Endodermal cell (in vitro differentiated cells): ENCODE results near the gene GNAS-AS1. TPM values are rescaled to one million over a fixed set of nuclear protein-coding genes. Genes with fewer than 3 reads are reported as not detected.
A peak's percentile ranks its signal among the peaks of the same experiment; 100 is the strongest.

Experiments used
- DNase-seq: peaks from one replicate; pipeline ENCODE4 v3.0.0-alpha.2; 2017
- H3K27ac ChIP-seq: 2 replicates; pipeline ENCODE4 v1.5.1; 2013; ENCODE audit warnings: mild to moderate bottlenecking, low read depth, low read length, moderate library complexity
- H3K27me3 ChIP-seq: 2 replicates; pipeline ENCODE4 v1.6.1; 2013; ENCODE audit warnings: mild to moderate bottlenecking, low read length, moderate library complexity; ENCODE audit not compliant: insufficient read depth, control insufficient read depth, poor library complexity, severe bottlenecking
- H3K36me3 ChIP-seq: 2 replicates; pipeline ENCODE4 v1.7.0; 2013; ENCODE audit warnings: mild to moderate bottlenecking, low read length, moderate library complexity; ENCODE audit not compliant: control insufficient read depth, insufficient read depth
- H3K4me1 ChIP-seq: one replicate; pipeline ENCODE4 v1.7.0; 2013; ENCODE audit warnings: low read length; ENCODE audit not compliant: control insufficient read depth, insufficient read depth
- H3K4me3 ChIP-seq: 2 replicates; pipeline ENCODE4 v1.5.1; 2013; ENCODE audit warnings: mild to moderate bottlenecking, low read length, moderate library complexity
- H3K9ac ChIP-seq: 2 replicates; pipeline ENCODE4 v1.6.1; 2013; ENCODE audit warnings: mild to moderate bottlenecking, low read length, moderate library complexity; ENCODE audit not compliant: poor library complexity, severe bottlenecking; ENCODE audit errors: extremely low read depth
- H3K9me3 ChIP-seq: 2 replicates; pipeline ENCODE4 v1.6.1; 2013; ENCODE audit warnings: mild to moderate bottlenecking, low read length, moderate library complexity; ENCODE audit not compliant: control insufficient read depth
- H3K27ac Mint-ChIP-seq: 2 replicates; pipeline ENCODE4 v1.8.0; 2020; ENCODE audit warnings: mixed read lengths
- H3K27me3 Mint-ChIP-seq: 2 replicates; pipeline ENCODE4 v1.8.0; 2021; ENCODE audit warnings: mild to moderate bottlenecking, mixed read lengths; ENCODE audit not compliant: insufficient read depth
- H3K36me3 Mint-ChIP-seq: 2 replicates; pipeline ENCODE4 v1.8.0; 2020; ENCODE audit warnings: low read depth, mixed read lengths
- H3K4me1 Mint-ChIP-seq: 2 replicates; pipeline ENCODE4 v1.8.0; 2020; ENCODE audit warnings: mixed read lengths
- H3K4me3 Mint-ChIP-seq: 2 replicates; pipeline ENCODE4 v1.8.0; 2020; ENCODE audit warnings: mild to moderate bottlenecking, moderate library complexity, mixed read lengths
- H3K9me3 Mint-ChIP-seq: 2 replicates; pipeline ENCODE4 v1.8.0; 2020; ENCODE audit warnings: mild to moderate bottlenecking, mixed read lengths
- WGBS, 2 experiments: methylation state at CpG; one replicate each; pipeline versions ENCODE4 v1.1.5 to v1.1.7; 2013; ENCODE audit warnings: missing lambda C conversion rate in 2 of 2, mixed read lengths in 1 of 2; ENCODE audit not compliant: insufficient coverage in 1 of 2, insufficient read length in 1 of 2; 5-methylcytosine and 5-hydroxymethylcytosine counted together
- total RNA-seq, 2 donors: library from RNA; stranded (reverse); fragmentation: NEBNext Ultra II Directional in 1 of 2; extraction: Animal tissue kit (Norgen Biotek cat#: 25700) in 1 of 2; gene quantifications; 2 replicates in 1 of 2; 3 replicates in 1 of 2; pipeline ENCODE4 v1.2.1, GENCODE V29; 2021
- TF ChIP-seq, protein P1 (sequence below): fragments of 200-600 bp; sonication (generic); conservative IDR thresholded peaks from 2 replicates; pipeline ENCODE4 v1.5.0; 2021; ENCODE audit warnings: antibody characterized with exemption, mild to moderate bottlenecking

GNAS-AS1 gene
- total RNA-seq, 2 donors from 2014 or later: 9.3 to 9.7 TPM

DNA sequence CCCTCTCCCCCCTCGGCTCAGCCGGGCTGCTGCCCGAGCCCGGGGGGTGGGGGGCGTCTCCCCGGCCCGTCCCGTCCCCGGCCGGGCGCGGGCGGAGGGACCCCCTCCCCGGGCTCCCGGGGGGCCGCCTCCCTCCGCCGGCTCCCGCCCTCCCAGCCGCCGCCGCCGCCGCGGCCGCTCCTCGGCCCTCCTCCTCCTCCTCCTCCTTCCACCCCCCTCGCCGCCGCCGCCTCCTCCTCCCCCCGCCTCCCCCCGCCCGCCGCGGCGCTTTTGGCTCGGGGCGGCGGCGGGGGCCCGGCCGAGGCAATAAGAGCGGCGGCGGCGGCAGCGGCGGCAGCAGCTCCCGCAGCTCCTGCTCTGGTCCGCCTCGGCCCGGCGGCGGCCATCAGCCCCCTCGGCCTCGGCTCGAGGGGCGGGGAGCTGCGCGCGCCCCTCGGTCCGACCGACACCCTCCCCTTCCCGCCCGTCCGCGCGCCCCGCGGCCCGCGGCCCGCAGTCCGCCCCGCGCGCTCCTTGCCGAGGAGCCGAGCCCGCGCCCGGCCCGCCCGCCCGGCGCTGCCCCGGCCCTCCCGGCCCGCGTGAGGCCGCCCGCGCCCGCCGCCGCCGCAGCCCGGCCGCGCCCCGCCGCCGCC, 40.5 kb upstream of the GNAS-AS1 start:
- H3K27ac Mint-ChIP-seq: peak overlapping the region; percentile 70
- DNase-seq: peak; percentile 85
- Histone ChIP-seq H3K9ac (peak overlapping the region; percentile 96), H3K27ac (peak overlapping the region; percentile 62), H3K4me1 (peaks cover 14% of the 10 kb centered on the region), H3K36me3 (peaks cover 11% of the 10 kb centered on the region), H3K9me3 (no peaks in the 10 kb centered on the region), H3K4me3 (peak overlapping the region; percentile 86), H3K27me3 (no peaks in the 10 kb centered on the region)
- TF ChIP-seq, protein P1, sequence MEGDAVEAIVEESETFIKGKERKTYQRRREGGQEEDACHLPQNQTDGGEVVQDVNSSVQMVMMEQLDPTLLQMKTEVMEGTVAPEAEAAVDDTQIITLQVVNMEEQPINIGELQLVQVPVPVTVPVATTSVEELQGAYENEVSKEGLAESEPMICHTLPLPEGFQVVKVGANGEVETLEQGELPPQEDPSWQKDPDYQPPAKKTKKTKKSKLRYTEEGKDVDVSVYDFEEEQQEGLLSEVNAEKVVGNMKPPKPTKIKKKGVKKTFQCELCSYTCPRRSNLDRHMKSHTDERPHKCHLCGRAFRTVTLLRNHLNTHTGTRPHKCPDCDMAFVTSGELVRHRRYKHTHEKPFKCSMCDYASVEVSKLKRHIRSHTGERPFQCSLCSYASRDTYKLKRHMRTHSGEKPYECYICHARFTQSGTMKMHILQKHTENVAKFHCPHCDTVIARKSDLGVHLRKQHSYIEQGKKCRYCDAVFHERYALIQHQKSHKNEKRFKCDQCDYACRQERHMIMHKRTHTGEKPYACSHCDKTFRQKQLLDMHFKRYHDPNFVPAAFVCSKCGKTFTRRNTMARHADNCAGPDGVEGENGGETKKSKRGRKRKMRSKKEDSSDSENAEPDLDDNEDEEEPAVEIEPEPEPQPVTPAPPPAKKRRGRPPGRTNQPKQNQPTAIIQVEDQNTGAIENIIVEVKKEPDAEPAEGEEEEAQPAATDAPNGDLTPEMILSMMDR: no peak
- H3K4me1 Mint-ChIP-seq: peaks cover 32% of the 10 kb centered on the region
- 0% methylated on average over 12 to 79 of the region's 105 CpGs for WGBS, 2 experiments
- no peaks in the 10 kb centered on the region for H3K9me3 Mint-ChIP-seq
- peaks cover 5% of the 10 kb centered on the region for H3K36me3 Mint-ChIP-seq
- H3K27me3 Mint-ChIP-seq: no peaks in the 10 kb centered on the region
- H3K4me3 Mint-ChIP-seq: peak overlapping the region; percentile 90

DNA sequence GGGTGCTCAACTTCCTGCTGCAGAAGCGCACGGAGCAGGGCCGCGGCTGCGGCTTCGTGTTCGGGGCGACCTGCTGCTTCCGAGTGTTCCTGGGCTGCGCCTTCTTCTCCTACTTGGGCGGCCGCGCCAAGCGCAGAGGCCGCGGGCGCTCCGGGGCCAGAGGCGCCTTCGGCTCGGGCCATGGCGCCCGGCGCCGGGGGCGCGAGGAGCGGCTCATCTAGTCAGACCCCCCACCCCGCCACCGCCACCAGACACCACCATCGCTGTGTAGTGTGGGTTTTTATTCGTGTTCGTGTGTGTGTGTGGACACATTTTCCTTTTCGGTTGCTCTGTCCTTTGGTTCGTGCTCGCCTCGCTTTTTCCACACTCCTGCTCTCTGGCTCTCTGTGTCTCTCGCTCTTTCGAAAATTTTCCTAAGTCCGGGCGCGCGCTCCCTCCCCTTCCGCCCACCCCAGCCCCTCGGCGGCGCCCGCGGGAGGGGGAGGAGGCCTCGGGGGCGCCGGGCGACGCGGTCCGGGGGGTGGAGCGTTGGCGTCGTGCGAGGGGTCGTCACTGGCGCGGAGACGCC, 39.9 kb upstream of the GNAS-AS1 start:
- peak; percentile 89 for DNase-seq
- Histone ChIP-seq H3K27ac (peak overlapping the region; percentile 62), H3K9me3 (no peaks in the 10 kb centered on the region), H3K36me3 (peaks cover 5% of the 10 kb centered on the region), H3K4me1 (peaks cover 14% of the 10 kb centered on the region), H3K9ac (peak overlapping the region; percentile 69), H3K4me3 (peak overlapping the region; percentile 86), H3K27me3 (no peaks in the 10 kb centered on the region)
- peaks cover 26% of the 10 kb centered on the region for H3K4me1 Mint-ChIP-seq
- WGBS, 2 experiments: 1 to 19% methylated on average over 7 to 41 of the region's 64 CpGs
- H3K27ac Mint-ChIP-seq: peak overlapping the region; percentile 94
- H3K36me3 Mint-ChIP-seq: no peaks in the 10 kb centered on the region
- no peaks in the 10 kb centered on the region for H3K9me3 Mint-ChIP-seq
- H3K27me3 Mint-ChIP-seq: peaks cover 1% of the 10 kb centered on the region
- H3K4me3 Mint-ChIP-seq: peak overlapping the region; percentile 90
- TF ChIP-seq, protein P1: no peak

GRCh38 chr20:58889798-58890517, 39.3 kb upstream of the GNAS-AS1 start:
- peaks cover 20% of the 10 kb centered on the region for H3K4me1 Mint-ChIP-seq
- Histone ChIP-seq H3K27me3 (no peaks in the 10 kb centered on the region), H3K27ac (peak overlapping the region; percentile 62), H3K4me3 (peak overlapping the region; percentile 86), H3K36me3 (peaks cover 5% of the 10 kb centered on the region), H3K9me3 (no peaks in the 10 kb centered on the region), H3K4me1 (peaks cover 11% of the 10 kb centered on the region), H3K9ac (peak overlapping the region; percentile 69)
- WGBS, 2 experiments: 12% methylated on average over 31 to 91 of the region's 91 CpGs
- DNase-seq: peak; percentile 73
- peaks cover 1% of the 10 kb centered on the region for H3K27me3 Mint-ChIP-seq
- peak overlapping the region; percentile 87 for H3K27ac Mint-ChIP-seq
- H3K9me3 Mint-ChIP-seq: no peaks in the 10 kb centered on the region
- no peaks in the 10 kb centered on the region for H3K36me3 Mint-ChIP-seq
- H3K4me3 Mint-ChIP-seq: peak overlapping the region; percentile 90
- TF ChIP-seq, protein P1: no peak
